ENCODE data around the gene UST.
A peak's percentile ranks its signal among the peaks of the same experiment; 100 is the strongest.

Gene UST

GRCh38 chr6:148818939-148819575 is 72.2 kb downstream of the UST start:
- 71% methylated on average over 3 of the region's 7 CpGs for WGBS
- no peak overlapping the region for H3K4me3 ChIP-seq (ENCODE audit: insufficient read depth in 1 of 2, low read depth in 1 of 2, low read length in 2 of 2)

GRCh38 chr6:148819852-148820251 is 73.0 kb downstream of the UST start:
- no peak for DNase-seq
- Histone ChIP-seq H4K91ac (ENCODE audit: low read length) (no peak overlapping the region), H3K23ac (ENCODE audit: low read length in 2 of 2) (no peak overlapping the region), H3K27ac (ENCODE audit: low read length, poor library complexity, severe bottlenecking) (no peak overlapping the region), H2BK15ac (ENCODE audit: low read depth, poor library complexity, severe bottlenecking) (no peak overlapping the region), H3K4me3 (ENCODE audit: insufficient read depth in 1 of 2, low read depth in 1 of 2, low read length in 2 of 2) (no peak overlapping the region), H3K27me3 (ENCODE audit: control insufficient read depth in 1 of 2, insufficient read depth in 1 of 2, low read length in 2 of 2) (no peaks in the 10 kb centered on the region), H3K4me2 (ENCODE audit: low read length, poor library complexity, severe bottlenecking) (no peak overlapping the region), H3K9ac (ENCODE audit: low read length) (no peak overlapping the region), H2AK5ac (ENCODE audit: low read length, severe bottlenecking) (no peak overlapping the region), H3K18ac (ENCODE audit: low read depth in 1 of 2, low read length in 2 of 2) (no peak overlapping the region), H2AFZ (ENCODE audit: low read depth, low read length) (no peak overlapping the region), H3K36me3 (ENCODE audit: control insufficient read depth in 1 of 2, insufficient read depth in 2 of 2, low read depth in 1 of 2, low read length in 2 of 2) (no peaks in the 10 kb centered on the region), H3K79me1 (replicated peaks; ENCODE audit: low read length, poor library complexity, severe bottlenecking) (no peaks in the 10 kb centered on the region), H3K4ac (ENCODE audit: low read depth in 1 of 2, low read length in 2 of 2) (no peak overlapping the region), H3K4me1 (ENCODE audit: control insufficient read depth, insufficient read depth, low read depth, low read length) (no peaks in the 10 kb centered on the region), H2BK12ac (ENCODE audit: low read length in 2 of 2) (no peak overlapping the region), H4K8ac (ENCODE audit: low read length) (no peak overlapping the region), H2BK120ac (ENCODE audit: low read depth, low read length) (no peak overlapping the region), H3K9me3 (ENCODE audit: control insufficient read depth, low read length) (peaks cover 2% of the 10 kb centered on the region), H2BK5ac (ENCODE audit: low read depth, low read length, poor library complexity, severe bottlenecking) (no peak overlapping the region), H3K14ac (ENCODE audit: low read length in 2 of 2) (no peak overlapping the region)
- 92% methylated on average over 4 of the region's 6 CpGs for WGBS

More at GRCh38 chr6:148818939-148819575, 72.2 kb downstream of the UST start:
- no peak overlapping the region for H4K91ac ChIP-seq (ENCODE audit: low read length)
- H3K27me3 ChIP-seq (ENCODE audit: control insufficient read depth in 1 of 2, insufficient read depth in 1 of 2, low read length in 2 of 2) = no peaks in the 10 kb centered on the region
- peaks cover 4% of the 10 kb centered on the region for H3K9me3 ChIP-seq (ENCODE audit: control insufficient read depth, low read length)
- DNase-seq = peak; percentile 23
- no peak overlapping the region for H2BK12ac ChIP-seq (ENCODE audit: low read length in 2 of 2)
- peaks cover under 1% of the 10 kb centered on the region for H3K79me1 ChIP-seq (replicated peaks; ENCODE audit: low read length, poor library complexity, severe bottlenecking)
- no peak overlapping the region for H3K14ac ChIP-seq (ENCODE audit: low read length in 2 of 2)
- no peak overlapping the region for H3K4ac ChIP-seq (ENCODE audit: low read depth in 1 of 2, low read length in 2 of 2)
- no peak overlapping the region for H2AFZ ChIP-seq (ENCODE audit: low read depth, low read length)
- H3K18ac ChIP-seq (ENCODE audit: low read depth in 1 of 2, low read length in 2 of 2) = no peak overlapping the region
- H3K27ac ChIP-seq (ENCODE audit: low read length, poor library complexity, severe bottlenecking) = no peak overlapping the region
- no peak overlapping the region for H3K23ac ChIP-seq (ENCODE audit: low read length in 2 of 2)
- no peak overlapping the region for H2BK5ac ChIP-seq (ENCODE audit: low read depth, low read length, poor library complexity, severe bottlenecking)
- H3K4me1 ChIP-seq (ENCODE audit: control insufficient read depth, insufficient read depth, low read depth, low read length) = no peaks in the 10 kb centered on the region
- H3K4me2 ChIP-seq (ENCODE audit: low read length, poor library complexity, severe bottlenecking) = no peak overlapping the region
- H3K36me3 ChIP-seq (ENCODE audit: control insufficient read depth in 1 of 2, insufficient read depth in 2 of 2, low read depth in 1 of 2, low read length in 2 of 2) = no peaks in the 10 kb centered on the region
- no peak overlapping the region for H3K9ac ChIP-seq (ENCODE audit: low read length)
- no peak overlapping the region for H2BK15ac ChIP-seq (ENCODE audit: low read depth, poor library complexity, severe bottlenecking)
- H2AK5ac ChIP-seq (ENCODE audit: low read length, severe bottlenecking) = no peak overlapping the region
- H2BK120ac ChIP-seq (ENCODE audit: low read depth, low read length) = no peak overlapping the region
- H4K8ac ChIP-seq (ENCODE audit: low read length) = no peak overlapping the region

- H3K23ac ChIP-seq (ENCODE audit: low read length in 2 of 2) = no peak overlapping the region
- no peak overlapping the region for H3K9ac ChIP-seq (ENCODE audit: low read length)
- H3K18ac ChIP-seq (ENCODE audit: low read depth in 1 of 2, low read length in 2 of 2) = no peak overlapping the region
- no peak overlapping the region for H4K8ac ChIP-seq (ENCODE audit: low read length)
- H3K36me3 ChIP-seq (ENCODE audit: control insufficient read depth in 1 of 2, insufficient read depth in 2 of 2, low read depth in 1 of 2, low read length in 2 of 2) = no peaks in the 10 kb centered on the region
- H2BK120ac ChIP-seq (ENCODE audit: low read depth, low read length) = no peak overlapping the region
- no peaks in the 10 kb centered on the region for H3K4me1 ChIP-seq (ENCODE audit: control insufficient read depth, insufficient read depth, low read depth, low read length)
- H2BK15ac ChIP-seq (ENCODE audit: low read depth, poor library complexity, severe bottlenecking) = no peak overlapping the region
- H2AFZ ChIP-seq (ENCODE audit: low read depth, low read length) = no peak overlapping the region
- H2BK5ac ChIP-seq (ENCODE audit: low read depth, low read length, poor library complexity, severe bottlenecking) = no peak overlapping the region
- H2AK5ac ChIP-seq (ENCODE audit: low read length, severe bottlenecking) = no peak overlapping the region
- H3K9me3 ChIP-seq (ENCODE audit: control insufficient read depth, low read length) = no peaks in the 10 kb centered on the region
- no peak overlapping the region for H3K27ac ChIP-seq (ENCODE audit: low read length, poor library complexity, severe bottlenecking)
- no peak overlapping the region for H3K4ac ChIP-seq (ENCODE audit: low read depth in 1 of 2, low read length in 2 of 2)
- no peak for DNase-seq
- H3K14ac ChIP-seq (ENCODE audit: low read length in 2 of 2) = no peak overlapping the region
- no peak overlapping the region for H3K4me3 ChIP-seq (ENCODE audit: insufficient read depth in 1 of 2, low read depth in 1 of 2, low read length in 2 of 2)
- no peak overlapping the region for H2BK12ac ChIP-seq (ENCODE audit: low read length in 2 of 2)
- H3K79me1 ChIP-seq (replicated peaks; ENCODE audit: low read length, poor library complexity, severe bottlenecking) = peaks cover 3% of the 10 kb centered on the region
- no peak overlapping the region for H3K4me2 ChIP-seq (ENCODE audit: low read length, poor library complexity, severe bottlenecking)
- no peaks in the 10 kb centered on the region for H3K27me3 ChIP-seq (ENCODE audit: control insufficient read depth in 1 of 2, insufficient read depth in 1 of 2, low read length in 2 of 2)
- no peak overlapping the region for H4K91ac ChIP-seq (ENCODE audit: low read length)
Measured at GRCh38 chr6:148822819-148823218, 76.0 kb downstream of the UST start.

GRCh38 chr6:148824291-148824690 is 77.5 kb downstream of the UST start:
- H2BK5ac ChIP-seq (ENCODE audit: low read depth, low read length, poor library complexity, severe bottlenecking) = no peak overlapping the region
- no peak overlapping the region for H4K91ac ChIP-seq (ENCODE audit: low read length)
- DNase-seq = no peak
- H3K9ac ChIP-seq (ENCODE audit: low read length) = no peak overlapping the region
- H3K36me3 ChIP-seq (ENCODE audit: control insufficient read depth in 1 of 2, insufficient read depth in 2 of 2, low read depth in 1 of 2, low read length in 2 of 2) = no peaks in the 10 kb centered on the region
- H3K14ac ChIP-seq (ENCODE audit: low read length in 2 of 2) = no peak overlapping the region
- H2BK120ac ChIP-seq (ENCODE audit: low read depth, low read length) = no peak overlapping the region
- H2AK5ac ChIP-seq (ENCODE audit: low read length, severe bottlenecking) = no peak overlapping the region
- H3K4ac ChIP-seq (ENCODE audit: low read depth in 1 of 2, low read length in 2 of 2) = no peak overlapping the region
- H3K4me2 ChIP-seq (ENCODE audit: low read length, poor library complexity, severe bottlenecking) = no peak overlapping the region
- H2BK12ac ChIP-seq (ENCODE audit: low read length in 2 of 2) = no peak overlapping the region
- H3K18ac ChIP-seq (ENCODE audit: low read depth in 1 of 2, low read length in 2 of 2) = no peak overlapping the region
- H4K8ac ChIP-seq (ENCODE audit: low read length) = no peak overlapping the region
- no peaks in the 10 kb centered on the region for H3K4me1 ChIP-seq (ENCODE audit: control insufficient read depth, insufficient read depth, low read depth, low read length)
- no peak overlapping the region for H3K4me3 ChIP-seq (ENCODE audit: insufficient read depth in 1 of 2, low read depth in 1 of 2, low read length in 2 of 2)
- H2AFZ ChIP-seq (ENCODE audit: low read depth, low read length) = no peak overlapping the region
- H2BK15ac ChIP-seq (ENCODE audit: low read depth, poor library complexity, severe bottlenecking) = no peak overlapping the region
- no peak overlapping the region for H3K27ac ChIP-seq (ENCODE audit: low read length, poor library complexity, severe bottlenecking)
- H3K23ac ChIP-seq (ENCODE audit: low read length in 2 of 2) = no peak overlapping the region
- no CpG with 5 or more reads among the region's 1 CpG for WGBS
- H3K27me3 ChIP-seq (ENCODE audit: control insufficient read depth in 1 of 2, insufficient read depth in 1 of 2, low read length in 2 of 2) = no peaks in the 10 kb centered on the region
- no peaks in the 10 kb centered on the region for H3K9me3 ChIP-seq (ENCODE audit: control insufficient read depth, low read length)
- H3K79me1 ChIP-seq (replicated peaks; ENCODE audit: low read length, poor library complexity, severe bottlenecking) = peaks cover 3% of the 10 kb centered on the region

All from mesenchymal stem cell (in vitro differentiated cells and primary cell).